Astrocyte (in vitro differentiated cells and primary cell): ENCODE measurements around the gene ST6GALNAC3.

Experiments used
- EZH2 ChIP-seq: IDR thresholded peaks from 2 replicates; pipeline ENCODE4 v1.6.1; 2012; ENCODE audit warnings: mild to moderate bottlenecking, low read length, inconsistent platforms; ENCODE audit not compliant: insufficient read depth
- TF ChIP-seq, protein P1 (sequence below): IDR thresholded peaks from 2 replicates; pipeline ENCODE4 v1.5.1; 2011; ENCODE audit warnings: low read depth, mild to moderate bottlenecking, inconsistent platforms, low read length, moderate library complexity; ENCODE audit not compliant: insufficient read depth

DNA sequence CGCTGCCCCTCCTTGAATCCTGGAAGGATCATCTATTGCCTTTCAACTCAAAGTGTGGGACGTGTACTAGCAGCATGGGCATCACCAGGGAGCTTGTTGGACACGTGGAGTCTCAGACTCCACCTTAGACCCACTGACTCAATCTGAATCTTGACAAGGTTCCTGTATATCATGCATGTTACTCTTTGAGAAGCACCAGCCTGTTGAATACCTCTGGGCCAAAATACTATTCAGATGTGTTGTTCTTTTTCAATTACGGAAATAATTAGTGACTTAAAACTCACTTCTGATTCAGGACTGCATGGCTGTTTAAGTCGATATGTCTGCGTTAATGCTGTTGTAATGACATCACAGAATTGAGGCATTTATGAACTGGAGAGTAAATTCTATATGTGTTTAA is 70.8 kb downstream of the ST6GALNAC3 start:
- TF ChIP-seq, protein P1, sequence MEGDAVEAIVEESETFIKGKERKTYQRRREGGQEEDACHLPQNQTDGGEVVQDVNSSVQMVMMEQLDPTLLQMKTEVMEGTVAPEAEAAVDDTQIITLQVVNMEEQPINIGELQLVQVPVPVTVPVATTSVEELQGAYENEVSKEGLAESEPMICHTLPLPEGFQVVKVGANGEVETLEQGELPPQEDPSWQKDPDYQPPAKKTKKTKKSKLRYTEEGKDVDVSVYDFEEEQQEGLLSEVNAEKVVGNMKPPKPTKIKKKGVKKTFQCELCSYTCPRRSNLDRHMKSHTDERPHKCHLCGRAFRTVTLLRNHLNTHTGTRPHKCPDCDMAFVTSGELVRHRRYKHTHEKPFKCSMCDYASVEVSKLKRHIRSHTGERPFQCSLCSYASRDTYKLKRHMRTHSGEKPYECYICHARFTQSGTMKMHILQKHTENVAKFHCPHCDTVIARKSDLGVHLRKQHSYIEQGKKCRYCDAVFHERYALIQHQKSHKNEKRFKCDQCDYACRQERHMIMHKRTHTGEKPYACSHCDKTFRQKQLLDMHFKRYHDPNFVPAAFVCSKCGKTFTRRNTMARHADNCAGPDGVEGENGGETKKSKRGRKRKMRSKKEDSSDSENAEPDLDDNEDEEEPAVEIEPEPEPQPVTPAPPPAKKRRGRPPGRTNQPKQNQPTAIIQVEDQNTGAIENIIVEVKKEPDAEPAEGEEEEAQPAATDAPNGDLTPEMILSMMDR = no peak
- no peak for TF ChIP-seq EZH2
